OCI-LY7 (cell line): ENCODE data around the gene SNX27. TPM values are rescaled to one million over a fixed set of nuclear protein-coding genes. Genes with fewer than 3 reads are reported as not detected.

Experiments
- BruUV-seq: library from RNA; stranded (reverse); fragments of 400-500 nt; replicated peaks from 2 replicates; lab custom pipeline; 2021; lab: Mats Ljungman, UMichigan
- CTCF ChIA-PET: fragments of 300-600 bp; sonication (Branson Sonifier 250); formaldehyde crosslinking; loops from one replicate; lab custom pipeline; 2022; ENCODE audit warnings: antibody characterized with exemption; ENCODE audit not compliant: unreplicated experiment; lab: Charles Lee
- POLR2A ChIA-PET: fragments of 300-600 bp; sonication (Branson Sonifier 250); formaldehyde crosslinking; loops from one replicate; lab custom pipeline; 2022; ENCODE audit warnings: antibody characterized with exemption; lab: Charles Lee
- DNase-seq: peaks from one replicate; pipeline ENCODE4 v3.0.0-alpha.2; 2015; ENCODE audit warnings: low spot score
- H2AFZ ChIP-seq: fragments of 200-600 bp; sonication (generic), shearing (Covaris generic); 2 replicates; pipeline ENCODE4 v1.6.1; 2014; ENCODE audit warnings: mild to moderate bottlenecking, antibody characterized with exemption, low read length, moderate library complexity
- H3K27ac ChIP-seq: fragments of 200-600 bp; sonication (generic); 2 replicates; pipeline ENCODE4 v1.5.1; 2014; ENCODE audit warnings: mixed run types, low read depth, mild to moderate bottlenecking, moderate library complexity, low read length, inconsistent platforms; ENCODE audit not compliant: poor library complexity, severe bottlenecking
- H3K36me3 ChIP-seq: fragments of 200-600 bp; sonication (generic); 2 replicates; pipeline ENCODE4 v1.6.1; 2014; ENCODE audit warnings: mild to moderate bottlenecking, antibody characterized with exemption, low read length, moderate library complexity, mixed read lengths; ENCODE audit not compliant: insufficient read depth
- H3K4me1 ChIP-seq: fragments of 200-600 bp; sonication (generic); 2 replicates; pipeline ENCODE4 v1.5.1; 2014; ENCODE audit warnings: mild to moderate bottlenecking, low read length; ENCODE audit not compliant: insufficient read depth, poor library complexity, severe bottlenecking
- H3K4me2 ChIP-seq: fragments of 200-600 bp; sonication (generic); 2 replicates; pipeline ENCODE4 v1.6.1; 2014; ENCODE audit warnings: mild to moderate bottlenecking, low read length
- H3K4me3 ChIP-seq: fragments of 200-600 bp; sonication (generic); 2 replicates; pipeline ENCODE4 v1.5.1; 2014; ENCODE audit warnings: mild to moderate bottlenecking, low read depth, low read length; ENCODE audit not compliant: poor library complexity, severe bottlenecking
- H3K79me2 ChIP-seq: fragments of 200-600 bp; sonication (generic); 2 replicates; pipeline ENCODE4 v1.6.1; 2016; ENCODE audit warnings: low read depth, mild to moderate bottlenecking, low read length, moderate library complexity, mixed read lengths; ENCODE audit not compliant: insufficient read depth
- H3K9me2 ChIP-seq: fragments of 200-600 bp; sonication (generic); 2 replicates; pipeline ENCODE4 v1.6.1; 2016; ENCODE audit warnings: mild to moderate bottlenecking, low read length, mixed read lengths; ENCODE audit not compliant: insufficient read depth
- H3K9me3 ChIP-seq: fragments of 200-600 bp; sonication (generic); 2 replicates; pipeline ENCODE4 v1.6.1; 2014; ENCODE audit warnings: mild to moderate bottlenecking, mixed run types, low read length, mixed read lengths
- H4K20me1 ChIP-seq: fragments of 200-600 bp; sonication (generic); 2 replicates; pipeline ENCODE4 v1.6.1; 2014; ENCODE audit warnings: mild to moderate bottlenecking, antibody characterized with exemption, low read length, moderate library complexity, mixed read lengths; ENCODE audit not compliant: insufficient read depth
- EZH2phosphoT487 ChIP-seq: fragments of 200-600 bp; sonication (generic); IDR thresholded peaks from 2 replicates; pipeline ENCODE4 v1.6.1; 2018; ENCODE audit warnings: low read depth, borderline replicate concordance, mild to moderate bottlenecking, mixed run types, antibody characterized with exemption, low read length, moderate library complexity, mixed read lengths
- intact Hi-C: fragments of 100-400 bp; cut with micrococcal nuclease; formaldehyde crosslinking; loops from one replicate; pipeline ENCODE4 v1.10.0; 2022; ENCODE audit not compliant: unreplicated experiment
- total RNA-seq, 2 experiments: library from RNA; depleted of rRNA in 1 of 2; stranded (reverse); fragments of >200 nt in 1 of 2; shearing (Covaris generic) in 1 of 2; gene quantifications; 2 replicates each; pipeline ENCODE4 v1.2.3, GENCODE V29; 2014 to 2022
- TF ChIP-seq, protein P1 (sequence below): fragments of 200-600 bp; sonication (generic); conservative IDR thresholded peaks from 2 replicates; pipeline ENCODE4 v1.5.1; 2014; ENCODE audit warnings: mild to moderate bottlenecking, antibody characterized with exemption, low read length, moderate library complexity, mixed read lengths

SNX27 gene
- total RNA-seq, 2 experiments from 2014 or later: 16.4 to 32.0 TPM

GRCh38 chr1:151737026-151737425 lies 125.2 kb downstream of the SNX27 start:
- Histone ChIP-seq H2AFZ (no peak overlapping the region), H3K36me3 (no peaks in the 10 kb centered on the region), H3K9me2 (no peaks in the 10 kb centered on the region), H3K9me3 (peaks cover 18% of the 10 kb centered on the region; the same call in 1 of the 2 replicates), H3K4me1 (no peaks in the 10 kb centered on the region), H3K4me2 (no peak overlapping the region), H3K27ac (no peak overlapping the region), H4K20me1 (no peaks in the 10 kb centered on the region), H3K79me2 (no peaks in the 10 kb centered on the region), H3K4me3 (no peak overlapping the region)
- intact Hi-C loops: loop anchor here (10.0 kb wide), 2 partner anchors 292 to 432 kb away; no protein-coding TSS in a partner anchor
- CTCF ChIA-PET: no interaction called here
- no TSS peak for BruUV-seq
- POLR2A ChIA-PET: no interaction called here
- no peak for DNase-seq
- TF ChIP-seq EZH2phosphoT487: no peak

DNA sequence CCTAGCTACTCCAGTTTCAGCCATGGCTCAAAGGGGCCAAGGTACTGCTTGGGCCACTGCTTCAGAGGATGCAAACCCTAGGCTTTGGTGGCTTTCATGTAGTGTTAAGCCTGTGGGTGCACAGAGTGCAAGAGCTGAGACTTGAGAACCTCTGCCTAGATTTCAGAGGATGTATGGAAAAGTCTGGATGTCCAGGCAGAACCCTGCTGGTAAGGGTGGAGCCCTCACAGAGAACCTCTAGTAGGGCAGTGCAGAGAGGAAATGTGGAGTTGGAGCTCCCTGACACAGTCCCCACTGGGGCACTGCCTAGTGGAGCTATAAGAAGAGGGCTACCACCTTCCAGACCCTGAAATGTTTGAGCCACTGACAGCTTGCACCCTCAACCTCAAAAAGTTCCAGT lies 125.6 kb downstream of the SNX27 start:
- Histone ChIP-seq H4K20me1 (no peaks in the 10 kb centered on the region), H3K27ac (no peak overlapping the region), H3K4me3 (no peak overlapping the region), H3K9me3 (peaks cover 18% of the 10 kb centered on the region; the same call in 1 of the 2 replicates), H3K4me2 (no peak overlapping the region), H3K36me3 (no peaks in the 10 kb centered on the region), H3K4me1 (no peaks in the 10 kb centered on the region), H3K79me2 (no peaks in the 10 kb centered on the region), H2AFZ (no peak overlapping the region), H3K9me2 (no peaks in the 10 kb centered on the region)
- DNase-seq: peak; percentile 8
- CTCF ChIA-PET: no interaction called here
- POLR2A ChIA-PET: interaction anchor here (0.6 kb wide), 1 partner anchor 1398 kb away, joined by 5 read pairs; no protein-coding TSS in a partner anchor
- TF ChIP-seq, protein P1, sequence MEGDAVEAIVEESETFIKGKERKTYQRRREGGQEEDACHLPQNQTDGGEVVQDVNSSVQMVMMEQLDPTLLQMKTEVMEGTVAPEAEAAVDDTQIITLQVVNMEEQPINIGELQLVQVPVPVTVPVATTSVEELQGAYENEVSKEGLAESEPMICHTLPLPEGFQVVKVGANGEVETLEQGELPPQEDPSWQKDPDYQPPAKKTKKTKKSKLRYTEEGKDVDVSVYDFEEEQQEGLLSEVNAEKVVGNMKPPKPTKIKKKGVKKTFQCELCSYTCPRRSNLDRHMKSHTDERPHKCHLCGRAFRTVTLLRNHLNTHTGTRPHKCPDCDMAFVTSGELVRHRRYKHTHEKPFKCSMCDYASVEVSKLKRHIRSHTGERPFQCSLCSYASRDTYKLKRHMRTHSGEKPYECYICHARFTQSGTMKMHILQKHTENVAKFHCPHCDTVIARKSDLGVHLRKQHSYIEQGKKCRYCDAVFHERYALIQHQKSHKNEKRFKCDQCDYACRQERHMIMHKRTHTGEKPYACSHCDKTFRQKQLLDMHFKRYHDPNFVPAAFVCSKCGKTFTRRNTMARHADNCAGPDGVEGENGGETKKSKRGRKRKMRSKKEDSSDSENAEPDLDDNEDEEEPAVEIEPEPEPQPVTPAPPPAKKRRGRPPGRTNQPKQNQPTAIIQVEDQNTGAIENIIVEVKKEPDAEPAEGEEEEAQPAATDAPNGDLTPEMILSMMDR: no peak
- no peak for TF ChIP-seq EZH2phosphoT487
- intact Hi-C loops: loop anchor here (10.0 kb wide), 2 partner anchors 293 to 433 kb away; no protein-coding TSS in a partner anchor
- no TSS peak for BruUV-seq

DNA sequence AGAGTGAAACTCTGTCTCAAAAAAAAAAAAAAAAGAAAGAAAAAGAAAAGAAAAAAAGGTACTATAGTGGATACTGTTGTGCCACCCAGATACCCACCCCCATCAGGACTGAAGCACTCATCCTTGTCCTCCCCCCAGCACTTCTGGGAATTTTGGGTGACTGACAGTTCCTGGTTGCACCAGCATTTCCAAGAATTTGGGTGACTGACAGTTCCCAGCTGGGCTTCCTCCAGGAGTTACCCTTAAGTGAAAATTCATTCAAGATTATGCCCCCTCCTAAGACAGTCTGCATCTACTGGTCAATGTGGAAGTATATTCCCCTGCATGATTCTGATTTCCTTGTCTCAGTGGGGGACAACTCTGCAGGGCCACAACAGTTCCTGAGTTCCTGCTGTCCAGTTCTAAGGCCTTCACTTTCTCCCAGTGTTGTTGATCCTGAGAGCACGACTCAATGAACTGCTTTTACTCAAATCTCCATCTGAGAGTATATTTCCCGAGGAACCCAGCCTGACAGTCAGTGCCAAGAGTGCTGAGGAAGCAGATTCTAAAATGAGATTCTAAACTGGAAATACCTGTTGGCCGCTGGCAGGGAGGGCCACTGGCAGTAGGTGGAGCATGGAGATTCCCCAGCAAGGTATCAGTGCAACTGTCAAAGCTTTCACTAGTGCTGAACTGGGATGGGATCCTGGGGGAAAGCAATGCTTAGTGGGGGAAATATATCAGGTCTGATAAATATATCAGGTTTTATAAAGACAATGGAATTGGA lies 127.9 kb downstream of the SNX27 start:
- no peak overlapping the region for H3K4me3 ChIP-seq
- peaks cover 18% of the 10 kb centered on the region; the same call in 1 of the 2 replicates for H3K9me3 ChIP-seq
- TF ChIP-seq, protein P1: no peak
- no peak for TF ChIP-seq EZH2phosphoT487
- no TSS peak for BruUV-seq
- no peak for DNase-seq
- ChIA-PET CTCF (no interaction called here), POLR2A (no interaction called here)
- no peaks in the 10 kb centered on the region for H4K20me1 ChIP-seq
- no peak overlapping the region for H3K4me2 ChIP-seq
- no peaks in the 10 kb centered on the region for H3K79me2 ChIP-seq
- no peak overlapping the region for H3K27ac ChIP-seq
- H3K36me3 ChIP-seq: no peaks in the 10 kb centered on the region
- no peak overlapping the region for H2AFZ ChIP-seq
- intact Hi-C loops: loop anchor here (10.0 kb wide), 2 partner anchors 295 to 435 kb away; no protein-coding TSS in a partner anchor
- no peaks in the 10 kb centered on the region for H3K9me2 ChIP-seq
- H3K4me1 ChIP-seq: no peaks in the 10 kb centered on the region
